Stomach (tissue), 9 donors: ENCODE data around the gene COQ9. TPM values are rescaled to one million over a fixed set of nuclear protein-coding genes. Genes with fewer than 3 reads are reported as not detected.
A peak's percentile ranks its signal among the peaks of the same experiment; 100 is the strongest.

Source experiments
- DNase-seq, 2 donors: peaks; one replicate each; pipeline versions ENCODE4 v3.0.0 to v3.0.0-alpha.2; 2013 to 2019
- H3K27ac ChIP-seq, 5 donors: fragments of 200-600 bp in 4 of 5; sonication (generic) in 4 of 5; one replicate each; pipeline ENCODE4 v1.5.1; 2013 to 2019; ENCODE audit warnings: mild to moderate bottlenecking in 1 of 5, moderate library complexity in 1 of 5
- H3K27me3 ChIP-seq, 3 donors: fragments of 200-600 bp; sonication (generic); one replicate each; pipeline ENCODE4 v1.5.1; 2017 to 2019; ENCODE audit warnings: mixed run types in 1 of 3
- H3K36me3 ChIP-seq, 4 donors: fragments of 200-600 bp; sonication (generic); 1 replicate in 3 of 4; 2 replicates in 1 of 4; pipeline ENCODE4 v1.5.1; 2016 to 2019
- H3K4me1 ChIP-seq, 4 donors: fragments of 200-600 bp; sonication (generic); one replicate each; pipeline ENCODE4 v1.5.1; 2016 to 2019
- H3K4me3 ChIP-seq, 4 donors: fragments of 200-600 bp; sonication (generic) in 3 of 4; one replicate each; pipeline ENCODE4 v1.5.1; 2016 to 2019; ENCODE audit warnings: mild to moderate bottlenecking in 1 of 4
- H3K9me3 ChIP-seq, 4 donors: fragments of 200-600 bp; sonication (generic); one replicate each; pipeline ENCODE4 v1.5.1; 2016 to 2019
- EP300 ChIP-seq: sonication (generic); formaldehyde crosslinking; IDR thresholded peaks from one replicate; pipeline ENCODE4 v1.6.1; 2017; ENCODE audit warnings: antibody characterized with exemption
- POLR2A ChIP-seq, 4 donors: fragments of 450-650 bp; IDR thresholded peaks; one replicate each; pipeline ENCODE4 v1.6.1; 2016; ENCODE audit warnings: antibody characterized with exemption in 4 of 4, control low read depth in 2 of 4, mild to moderate bottlenecking in 1 of 4, moderate library complexity in 1 of 4
- POLR2AphosphoS5 ChIP-seq, 3 donors: sonication (generic); formaldehyde crosslinking; IDR thresholded peaks; one replicate each; pipeline ENCODE4 v1.6.1; 2016; ENCODE audit warnings: antibody characterized with exemption in 3 of 3
- WGBS, 5 donors: extraction: QIAGEN DNeasy Blood & Tissue Kit in 3 of 5; methylation state at CpG; one replicate each; pipeline versions ENCODE4 v1.1.5 to v1.1.7; 2013 to 2018; 5-methylcytosine and 5-hydroxymethylcytosine counted together
- intact Hi-C: fragments of 100-400 bp; cut with DNase I; formaldehyde crosslinking; loops from one replicate; pipeline ENCODE4 v1.15.1; 2023; ENCODE audit warnings: low total_unique reads
- polyA plus RNA-seq, 3 donors: library from polyadenylated mRNA; stranded (reverse); fragments of 200-250 nt; gene quantifications; one replicate each; pipeline ENCODE4 v1.2.3, GENCODE V29; 2013
- total RNA-seq, 5 donors: library from RNA; depleted of rRNA; stranded (reverse); fragments of >200 nt; gene quantifications; one replicate each; pipeline versions ENCODE4 v1.1.0 to v1.2.3, GENCODE V29; 2014 to 2016
- TF ChIP-seq, protein P1 (sequence below), 7 experiments: fragments of 450-650 bp in 4 of 7; fragments of 200-600 bp in 3 of 7; sonication (generic) in 3 of 7; IDR thresholded peaks; one replicate each; pipeline ENCODE4 v1.5.1; 2016 to 2019; ENCODE audit warnings: antibody characterized with exemption in 7 of 7, control low read depth in 2 of 7, mild to moderate bottlenecking in 1 of 7
- donor health status: healthy with polysubstance abuse.
- donor health status: Bipolar disorder and iron deficiency.
- donor health status: healthy.

Gene COQ9
- total and polyA plus RNA-seq, 8 donors, result 40.6 to 108 (median 66.7) TPM

GRCh38 chr16:57479976-57480753 is 32.9 kb downstream of the COQ9 start:
- Histone ChIP-seq H3K4me3 (peak overlapping the region; percentile 39 to 61 (median 42)), H3K27ac (peak overlapping the region; percentile 83 to 89 (median 84)), H3K27me3 (no peaks in the 10 kb centered on the region), H3K36me3 (peaks cover 1 to 12% (median 3%) of the 10 kb centered on the region in 4 donors), H3K9me3 (no peaks in the 10 kb centered on the region), H3K4me1 (peaks cover 54 to 83% (median 77%) of the 10 kb centered on the region in 4 donors)
- 25 to 37% (median 25%) methylated on average over 9 to 15 of the region's 15 CpGs for WGBS, 5 donors
- peak; percentile 91 to 92 for DNase-seq
- TF ChIP-seq EP300 (no peak), POLR2A (IDR thresholded peaks at IDR 0.05) (no peak), POLR2AphosphoS5 (IDR thresholded peaks at IDR 0.05) (peak; percentile 7 to 67 (median 49))
- TF ChIP-seq, protein P1, sequence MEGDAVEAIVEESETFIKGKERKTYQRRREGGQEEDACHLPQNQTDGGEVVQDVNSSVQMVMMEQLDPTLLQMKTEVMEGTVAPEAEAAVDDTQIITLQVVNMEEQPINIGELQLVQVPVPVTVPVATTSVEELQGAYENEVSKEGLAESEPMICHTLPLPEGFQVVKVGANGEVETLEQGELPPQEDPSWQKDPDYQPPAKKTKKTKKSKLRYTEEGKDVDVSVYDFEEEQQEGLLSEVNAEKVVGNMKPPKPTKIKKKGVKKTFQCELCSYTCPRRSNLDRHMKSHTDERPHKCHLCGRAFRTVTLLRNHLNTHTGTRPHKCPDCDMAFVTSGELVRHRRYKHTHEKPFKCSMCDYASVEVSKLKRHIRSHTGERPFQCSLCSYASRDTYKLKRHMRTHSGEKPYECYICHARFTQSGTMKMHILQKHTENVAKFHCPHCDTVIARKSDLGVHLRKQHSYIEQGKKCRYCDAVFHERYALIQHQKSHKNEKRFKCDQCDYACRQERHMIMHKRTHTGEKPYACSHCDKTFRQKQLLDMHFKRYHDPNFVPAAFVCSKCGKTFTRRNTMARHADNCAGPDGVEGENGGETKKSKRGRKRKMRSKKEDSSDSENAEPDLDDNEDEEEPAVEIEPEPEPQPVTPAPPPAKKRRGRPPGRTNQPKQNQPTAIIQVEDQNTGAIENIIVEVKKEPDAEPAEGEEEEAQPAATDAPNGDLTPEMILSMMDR (IDR thresholded peaks at IDR 0.05), result no peak
- intact Hi-C loops, result no loop called here

DNA sequence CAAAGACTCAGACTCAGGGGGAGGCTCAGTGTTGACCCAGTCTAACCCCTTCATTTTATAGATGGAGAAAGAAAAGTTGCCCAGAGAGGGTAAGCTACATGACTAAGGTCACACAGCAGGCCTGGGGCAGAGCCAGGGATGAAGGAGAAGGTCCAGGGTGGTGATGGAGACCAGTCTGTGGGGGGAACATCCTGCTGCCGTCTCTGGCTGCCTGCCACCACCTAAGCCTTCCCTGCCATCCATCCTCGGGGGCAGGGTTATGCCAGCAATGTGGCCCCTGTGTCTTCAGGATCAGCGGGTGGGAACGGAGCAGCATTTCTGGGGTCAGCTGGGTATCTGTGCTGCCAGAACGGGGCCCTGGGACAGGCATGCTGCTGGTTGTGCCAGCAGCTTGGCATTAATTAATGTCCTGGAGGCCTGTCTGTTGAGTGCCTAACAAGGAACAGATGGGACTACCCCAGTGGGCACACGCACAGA is 33.5 kb downstream of the COQ9 start:
- TF ChIP-seq POLR2A (IDR thresholded peaks at IDR 0.05) (no peak), POLR2AphosphoS5 (IDR thresholded peaks at IDR 0.05) (no peak), EP300 (no peak)
- TF ChIP-seq, protein P1 (IDR thresholded peaks at IDR 0.05), result no peak
- DNase-seq, result no peak
- peak overlapping the region; percentile 83 to 89 (median 84) for H3K27ac ChIP-seq
- WGBS, 5 donors, result 46 to 69% (median 65%) methylated on average over 5 to 6 of the region's 6 CpGs
- peaks cover 60 to 87% (median 81%) of the 10 kb centered on the region in 4 donors for H3K4me1 ChIP-seq
- peaks cover 0 to 9% (median 0%) of the 10 kb centered on the region in 4 donors for H3K36me3 ChIP-seq
- intact Hi-C loops, result no loop called here
- no peaks in the 10 kb centered on the region for H3K9me3 ChIP-seq
- no peak overlapping the region for H3K4me3 ChIP-seq
- no peaks in the 10 kb centered on the region for H3K27me3 ChIP-seq

DNA sequence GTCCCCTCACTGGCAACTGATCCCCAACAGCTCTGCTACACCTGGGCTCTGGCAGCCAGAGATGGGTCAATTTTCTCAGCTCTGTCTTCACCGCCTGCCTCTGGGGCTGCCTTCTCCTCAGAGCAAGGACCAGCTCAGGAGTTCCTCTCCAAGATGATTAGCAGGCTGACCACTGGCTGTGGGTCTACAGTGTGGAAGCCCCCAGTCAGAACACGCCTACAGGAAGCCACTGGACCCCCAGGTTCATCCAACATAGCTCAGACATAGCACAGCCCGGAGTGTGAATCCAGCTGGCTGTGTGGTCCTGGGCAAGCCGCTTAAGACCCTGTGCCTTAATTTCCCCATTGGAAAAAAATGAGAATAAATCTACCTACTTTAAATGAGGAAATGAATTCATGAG is 34.1 kb downstream of the COQ9 start:
- TF ChIP-seq POLR2A (IDR thresholded peaks at IDR 0.05), result no peak
- TF ChIP-seq POLR2AphosphoS5 (IDR thresholded peaks at IDR 0.05), result no peak
- TF ChIP-seq, protein P1 (IDR thresholded peaks at IDR 0.05), result no peak
- intact Hi-C loops, result no loop called here
- Histone ChIP-seq H3K27me3 (no peaks in the 10 kb centered on the region), H3K4me3 (no peak overlapping the region), H3K27ac (peak overlapping the region; percentile 83 to 89 (median 84)), H3K4me1 (peaks cover 61 to 83% (median 78%) of the 10 kb centered on the region in 4 donors), H3K36me3 (peaks cover 0 to 9% (median 0%) of the 10 kb centered on the region in 4 donors), H3K9me3 (no peaks in the 10 kb centered on the region)
- WGBS, 5 donors, result 86 to 94% (median 91%) methylated on average over 4 of the region's 4 CpGs
- no peak for DNase-seq

DNA sequence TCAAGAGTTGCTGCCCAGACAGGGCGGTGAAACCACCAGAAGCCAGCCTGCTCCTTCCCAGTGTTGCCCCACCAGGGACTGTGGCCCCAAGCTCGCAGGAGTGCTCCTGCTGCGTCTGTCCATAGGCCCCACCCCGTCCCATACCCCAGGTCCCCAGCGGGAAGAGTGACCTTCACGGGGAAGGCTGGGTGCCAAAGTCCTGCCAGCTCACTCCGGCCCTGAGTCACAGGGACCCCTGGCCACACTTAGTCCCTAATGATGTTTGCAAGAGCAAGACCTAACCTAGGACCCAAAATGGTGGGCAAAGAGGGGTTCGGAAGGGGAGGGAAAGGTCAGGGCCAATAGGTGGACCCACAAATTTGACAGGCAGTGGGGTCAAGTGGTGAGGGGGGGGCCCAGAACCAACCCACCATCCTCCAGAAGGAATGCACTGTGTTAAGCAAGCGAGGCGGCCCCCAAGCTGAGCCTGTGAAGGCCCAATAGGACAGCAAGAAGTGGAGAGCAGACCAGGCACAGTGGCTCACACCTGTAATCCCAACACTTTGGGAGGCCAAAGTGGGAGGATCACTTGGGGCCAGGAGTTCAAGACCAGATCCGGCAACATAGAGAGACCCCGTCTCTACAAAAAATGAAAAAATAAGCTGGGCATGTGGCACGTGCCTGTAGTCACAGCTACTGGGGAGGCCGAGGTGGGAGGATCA is 35.7 kb downstream of the COQ9 start:
- 66 to 82% (median 68%) methylated on average over 13 to 14 of the region's 14 CpGs for WGBS, 5 donors
- TF ChIP-seq, protein P1 (IDR thresholded peaks at IDR 0.05), result no peak
- no peak for TF ChIP-seq POLR2A (IDR thresholded peaks at IDR 0.05)
- TF ChIP-seq EP300, result no peak
- no peak for TF ChIP-seq POLR2AphosphoS5 (IDR thresholded peaks at IDR 0.05)
- Histone ChIP-seq H3K4me3 (no peak overlapping the region), H3K36me3 (peaks cover 0 to 5% (median 0%) of the 10 kb centered on the region in 4 donors), H3K27ac (peak overlapping the region in 3 of 5 donors; percentile 87 to 92 (median 90)), H3K4me1 (peaks cover 60 to 76% (median 70%) of the 10 kb centered on the region in 4 donors), H3K27me3 (no peaks in the 10 kb centered on the region), H3K9me3 (no peaks in the 10 kb centered on the region)
- intact Hi-C loops, result no loop called here
- DNase-seq, result peak; percentile 59 to 64
